WTC11 (cell line): ENCODE measurements around the gene CELF2.

Source experiments
- CTCF ChIP-seq: fragments of 200-600 bp; IDR thresholded peaks from 2 replicates; pipeline ENCODE4 v1.8.0; 2022; ENCODE audit warnings: antibody characterized with exemption
- ESRRA ChIP-seq: sonication (generic); formaldehyde crosslinking; IDR thresholded peaks from 2 replicates; pipeline ENCODE4 v1.8.1; 2022; ENCODE audit warnings: mild to moderate bottlenecking, missing genetic modification reagents, borderline replicate concordance
- NFYB ChIP-seq: sonication (generic); formaldehyde crosslinking; conservative IDR thresholded peaks from 2 replicates; pipeline ENCODE4 v1.8.0; 2022; ENCODE audit warnings: low read depth, missing genetic modification reagents
- NR1H2 ChIP-seq: sonication (generic); formaldehyde crosslinking; IDR thresholded peaks from 2 replicates; pipeline ENCODE4 v1.9.0; 2021; ENCODE audit warnings: mild to moderate bottlenecking, moderate library complexity, missing genetic modification reagents
- PREB ChIP-seq: sonication (generic); formaldehyde crosslinking; IDR thresholded peaks from 2 replicates; pipeline ENCODE4 v1.8.1; 2022; ENCODE audit warnings: mild to moderate bottlenecking, missing genetic modification reagents, moderate library complexity, borderline replicate concordance
- ZBTB43 ChIP-seq: sonication (generic); formaldehyde crosslinking; IDR thresholded peaks from 2 replicates; pipeline ENCODE4 v1.8.1; 2023; ENCODE audit warnings: mild to moderate bottlenecking, missing genetic modification reagents

GRCh38 chr10:11344550-11344949 is 326.9 kb downstream of the CELF2 start:
- TF ChIP-seq ZBTB43 (CRISPR knock-in tag) (no peak), CTCF (no peak), NFYB (no peak), ESRRA (CRISPR knock-in tag) (no peak), PREB (CRISPR knock-in tag) (no peak), NR1H2 (CRISPR knock-in tag) (no peak)
